Measurements from ENCODE around the gene ITGA11. TPM values are rescaled to one million over a fixed set of nuclear protein-coding genes. Genes with fewer than 3 reads are reported as not detected.

ITGA11 gene
- total RNA-seq, 1 donor from 2014 or later, result not detected

- Mint-ChIP-seq H3K27ac (no peak overlapping the region), H3K9me3 (ENCODE audit: low read depth) (no peaks in the 10 kb centered on the region), H3K4me3 (ENCODE audit: low read depth) (no peak overlapping the region), H3K36me3 (ENCODE audit: insufficient read depth) (no peaks in the 10 kb centered on the region), H3K27me3 (peaks cover 30% of the 10 kb centered on the region), H3K4me1 (ENCODE audit: low read depth) (peaks cover 2% of the 10 kb centered on the region)
- TF ChIP-seq, protein P1, sequence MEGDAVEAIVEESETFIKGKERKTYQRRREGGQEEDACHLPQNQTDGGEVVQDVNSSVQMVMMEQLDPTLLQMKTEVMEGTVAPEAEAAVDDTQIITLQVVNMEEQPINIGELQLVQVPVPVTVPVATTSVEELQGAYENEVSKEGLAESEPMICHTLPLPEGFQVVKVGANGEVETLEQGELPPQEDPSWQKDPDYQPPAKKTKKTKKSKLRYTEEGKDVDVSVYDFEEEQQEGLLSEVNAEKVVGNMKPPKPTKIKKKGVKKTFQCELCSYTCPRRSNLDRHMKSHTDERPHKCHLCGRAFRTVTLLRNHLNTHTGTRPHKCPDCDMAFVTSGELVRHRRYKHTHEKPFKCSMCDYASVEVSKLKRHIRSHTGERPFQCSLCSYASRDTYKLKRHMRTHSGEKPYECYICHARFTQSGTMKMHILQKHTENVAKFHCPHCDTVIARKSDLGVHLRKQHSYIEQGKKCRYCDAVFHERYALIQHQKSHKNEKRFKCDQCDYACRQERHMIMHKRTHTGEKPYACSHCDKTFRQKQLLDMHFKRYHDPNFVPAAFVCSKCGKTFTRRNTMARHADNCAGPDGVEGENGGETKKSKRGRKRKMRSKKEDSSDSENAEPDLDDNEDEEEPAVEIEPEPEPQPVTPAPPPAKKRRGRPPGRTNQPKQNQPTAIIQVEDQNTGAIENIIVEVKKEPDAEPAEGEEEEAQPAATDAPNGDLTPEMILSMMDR (IDR thresholded peaks at IDR 0.05; ENCODE audit: unreplicated experiment), result no peak
- no peak for DNase-seq (ENCODE audit: low spot score, unreplicated experiment)
Measured at GRCh38 chr15:68344600-68344999, 87.4 kb downstream of the ITGA11 start.

GRCh38 chr15:68343579-68344225 is 88.3 kb downstream of the ITGA11 start:
- no peaks in the 10 kb centered on the region for H3K9me3 Mint-ChIP-seq (ENCODE audit: low read depth)
- no peak overlapping the region for H3K4me3 Mint-ChIP-seq (ENCODE audit: low read depth)
- no peak overlapping the region for H3K27ac Mint-ChIP-seq
- no peaks in the 10 kb centered on the region for H3K36me3 Mint-ChIP-seq (ENCODE audit: insufficient read depth)
- DNase-seq (ENCODE audit: low spot score, unreplicated experiment), result no peak
- peaks cover 30% of the 10 kb centered on the region for H3K27me3 Mint-ChIP-seq
- TF ChIP-seq, protein P1 (IDR thresholded peaks at IDR 0.05; ENCODE audit: unreplicated experiment), result no peak
- H3K4me1 Mint-ChIP-seq (ENCODE audit: low read depth), result peaks cover 2% of the 10 kb centered on the region

DNA sequence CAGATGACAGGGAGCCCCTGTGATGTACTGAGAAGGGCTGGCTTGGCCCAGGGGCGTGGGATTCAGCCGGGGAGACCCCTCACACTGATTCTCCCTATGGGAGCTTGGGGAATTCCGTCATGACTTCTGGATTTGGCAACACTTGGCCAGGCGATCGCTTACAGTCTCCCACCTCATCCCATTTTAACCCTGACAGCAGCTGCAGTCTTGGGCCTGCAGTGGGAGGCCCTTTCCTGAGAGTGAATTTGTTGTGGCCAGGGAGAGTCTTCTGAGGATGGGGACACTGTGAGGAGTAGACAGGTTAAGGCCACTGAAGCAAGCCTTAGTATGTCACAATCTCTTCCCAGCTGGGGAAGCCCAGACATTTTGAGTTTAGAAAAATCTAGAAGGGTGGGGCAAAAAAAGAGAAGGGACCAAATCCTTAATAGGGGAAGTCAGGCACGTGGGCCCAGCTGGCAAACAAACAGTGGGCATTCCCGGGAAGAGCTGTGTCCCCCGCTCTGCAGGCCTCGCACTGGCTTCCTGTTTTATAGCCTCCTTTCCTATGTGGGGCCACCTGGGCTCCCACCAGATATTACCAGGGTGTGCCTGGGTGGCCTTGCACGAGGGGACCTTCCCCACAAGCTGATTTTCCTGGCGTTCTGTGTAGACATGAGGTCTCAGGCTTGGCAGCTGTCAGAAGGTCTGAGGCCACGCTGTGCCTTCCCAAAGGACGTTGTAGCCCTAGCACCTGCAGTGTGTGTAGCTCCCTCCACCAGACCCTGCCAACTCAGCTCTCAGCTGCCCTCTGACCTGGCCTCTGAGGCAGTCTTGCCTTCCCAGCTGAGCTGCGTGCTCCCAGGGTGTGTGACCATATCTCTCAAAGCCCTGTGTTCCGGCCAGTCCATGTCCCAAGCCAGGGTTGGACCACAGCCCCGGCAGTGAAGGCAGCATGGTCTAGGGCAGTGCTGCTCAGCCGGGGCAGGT is 89.9 kb downstream of the ITGA11 start:
- Mint-ChIP-seq H3K9me3 (ENCODE audit: low read depth) (no peaks in the 10 kb centered on the region), H3K27ac (no peak overlapping the region), H3K4me3 (ENCODE audit: low read depth) (no peak overlapping the region), H3K27me3 (peaks cover 27% of the 10 kb centered on the region), H3K36me3 (ENCODE audit: insufficient read depth) (no peaks in the 10 kb centered on the region), H3K4me1 (ENCODE audit: low read depth) (peaks cover 2% of the 10 kb centered on the region)
- TF ChIP-seq, protein P1 (IDR thresholded peaks at IDR 0.05; ENCODE audit: unreplicated experiment), result no peak
- no peak for DNase-seq (ENCODE audit: low spot score, unreplicated experiment)

DNA sequence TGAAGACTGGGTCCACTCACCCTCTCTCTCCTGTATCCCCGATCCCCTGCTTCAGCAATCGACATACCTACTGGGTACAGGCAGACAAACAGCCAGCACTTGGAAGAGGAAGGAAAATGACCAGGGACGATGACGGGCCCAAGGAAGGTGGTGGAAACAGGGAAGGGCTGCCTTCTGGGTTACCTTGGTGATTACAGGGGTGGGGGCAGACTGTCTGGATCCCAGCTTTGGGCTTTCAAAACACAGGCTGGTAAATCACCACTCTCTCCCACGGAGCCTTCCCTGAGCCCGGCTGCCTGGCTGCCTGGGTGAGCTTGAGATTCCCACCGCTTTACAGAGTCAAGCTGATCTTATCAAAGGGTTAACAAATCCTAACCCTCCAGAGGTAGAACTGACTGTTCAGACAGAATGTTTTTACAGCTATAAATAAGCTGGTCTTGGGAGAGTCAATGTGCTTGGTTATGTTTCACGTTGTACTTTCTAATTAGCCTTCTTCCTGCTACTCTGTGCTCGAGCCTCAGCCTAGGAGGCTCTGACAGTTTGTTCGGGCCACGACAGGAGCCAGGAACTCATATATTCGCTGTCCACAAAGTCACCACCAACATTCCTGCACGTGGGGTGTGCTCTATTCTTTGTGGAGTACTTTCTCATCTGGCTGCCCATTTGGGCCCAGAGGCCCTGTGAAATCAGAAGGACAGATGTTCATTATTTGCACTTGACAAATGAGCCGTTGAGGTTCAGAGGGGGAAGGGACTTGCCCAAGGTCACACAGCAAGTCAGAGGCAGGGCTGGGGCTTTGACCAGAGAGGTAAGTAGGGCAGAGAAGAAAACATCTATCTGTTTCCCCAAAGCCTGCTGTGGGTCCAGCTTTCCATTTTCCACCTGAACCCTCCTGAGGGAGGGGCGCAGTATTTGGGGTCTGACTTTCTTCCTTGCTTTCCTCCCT is 91.0 kb downstream of the ITGA11 start:
- Mint-ChIP-seq H3K27ac (no peak overlapping the region), H3K9me3 (ENCODE audit: low read depth) (no peaks in the 10 kb centered on the region), H3K4me3 (ENCODE audit: low read depth) (no peak overlapping the region)

More for the DNA sequence above, 91.0 kb downstream of the ITGA11 start:
- Mint-ChIP-seq H3K4me1 (ENCODE audit: low read depth) (peaks cover 2% of the 10 kb centered on the region), H3K27me3 (peaks cover 24% of the 10 kb centered on the region), H3K36me3 (ENCODE audit: insufficient read depth) (no peaks in the 10 kb centered on the region)
- no peak for DNase-seq (ENCODE audit: low spot score, unreplicated experiment)
- TF ChIP-seq, protein P1 (IDR thresholded peaks at IDR 0.05; ENCODE audit: unreplicated experiment), result no peak
